HG02852 (cell line): ENCODE data around the gene GDF7.

Experiments used
- ATAC-seq: cut with Tn5 transposase; IDR thresholded peaks from one replicate; pipeline ENCODE4 v1.9.1; 2021; ENCODE audit warnings: mild to moderate bottlenecking, moderate library complexity; ENCODE audit not compliant: unreplicated experiment

Gene GDF7

DNA sequence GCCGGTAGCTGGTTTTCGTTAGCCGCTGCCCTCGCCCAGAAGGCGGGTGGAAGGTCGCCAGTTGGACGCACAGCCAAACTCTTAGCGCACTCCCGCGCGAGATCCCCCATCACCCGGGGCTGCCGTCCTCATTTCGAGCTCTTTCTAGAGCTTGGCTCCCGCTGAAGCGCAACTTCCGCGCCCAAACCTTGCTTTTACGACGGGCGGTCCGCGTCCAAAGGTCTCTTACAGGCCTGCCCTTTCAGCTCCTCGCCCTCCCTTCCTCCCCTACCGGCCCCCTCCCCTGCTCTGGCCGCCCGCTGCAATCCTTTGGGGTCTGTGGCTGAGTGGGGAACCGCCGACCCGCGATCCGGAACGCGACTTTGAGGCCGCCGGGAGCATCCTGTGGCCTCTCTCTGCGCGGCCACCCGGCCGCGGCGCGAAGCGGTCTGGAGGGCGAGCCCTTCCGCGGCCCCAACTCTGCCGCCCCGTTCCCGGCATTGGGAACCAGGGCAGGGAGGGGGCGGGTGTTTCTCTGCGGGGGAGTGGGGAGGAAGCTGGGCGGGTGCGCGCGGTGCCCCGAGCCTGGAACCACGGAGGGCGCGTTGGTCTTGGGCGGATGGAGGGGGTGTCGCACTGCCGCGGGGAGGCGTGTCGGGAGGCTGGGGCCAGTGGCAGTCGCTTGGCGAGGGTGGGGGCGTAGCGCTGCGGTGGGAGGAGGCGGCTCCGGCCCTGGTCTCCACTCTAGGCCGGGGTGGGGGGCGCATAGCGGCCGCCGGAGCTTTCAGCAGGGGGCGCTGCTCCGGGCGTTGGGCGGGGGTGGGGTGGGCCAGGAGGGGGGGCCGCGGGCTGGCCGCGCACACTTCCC, at the start of gene GDF7:
GDF7 (plus strand) TSS at position 841 of the 847 bp plus-strand sequence. CDS start 96 bp downstream, outside the sequence.
- peak; percentile 34 for ATAC-seq

DNA sequence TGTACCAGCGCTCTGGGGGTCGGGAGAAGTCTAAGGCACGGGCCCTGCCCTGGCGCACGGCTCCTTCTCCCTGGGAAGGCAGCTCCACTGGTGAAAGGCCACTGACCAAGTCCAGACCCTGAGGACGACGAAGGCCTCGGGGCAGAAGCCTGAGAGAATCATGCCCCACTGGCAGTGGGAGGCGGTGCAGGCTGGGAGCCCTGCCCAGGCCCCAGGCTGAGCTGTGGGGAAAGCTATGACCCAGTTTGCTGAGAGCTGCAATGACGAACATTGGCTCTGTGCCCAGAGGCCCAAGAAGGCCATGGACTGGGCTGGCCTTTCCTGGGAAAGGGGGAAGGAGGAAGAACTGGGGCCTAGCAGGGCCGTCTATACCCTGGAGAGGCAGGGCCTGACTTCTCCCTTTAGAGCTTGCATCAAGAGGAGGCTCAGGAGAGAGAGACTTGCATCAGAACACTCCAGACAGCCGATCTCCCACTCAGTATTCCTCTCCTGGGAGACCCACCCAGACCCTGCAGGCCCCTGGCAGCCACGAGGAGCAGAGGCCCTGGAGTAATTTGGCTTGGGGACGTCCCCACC, 49.0 kb upstream of the GDF7 start:
- ATAC-seq: no peak

GRCh38 chr2:20618468-20618885, 48.5 kb upstream of the GDF7 start:
- ATAC-seq: no peak

GRCh38 chr2:20618886-20619521, 47.9 kb upstream of the GDF7 start:
- no peak for ATAC-seq

DNA sequence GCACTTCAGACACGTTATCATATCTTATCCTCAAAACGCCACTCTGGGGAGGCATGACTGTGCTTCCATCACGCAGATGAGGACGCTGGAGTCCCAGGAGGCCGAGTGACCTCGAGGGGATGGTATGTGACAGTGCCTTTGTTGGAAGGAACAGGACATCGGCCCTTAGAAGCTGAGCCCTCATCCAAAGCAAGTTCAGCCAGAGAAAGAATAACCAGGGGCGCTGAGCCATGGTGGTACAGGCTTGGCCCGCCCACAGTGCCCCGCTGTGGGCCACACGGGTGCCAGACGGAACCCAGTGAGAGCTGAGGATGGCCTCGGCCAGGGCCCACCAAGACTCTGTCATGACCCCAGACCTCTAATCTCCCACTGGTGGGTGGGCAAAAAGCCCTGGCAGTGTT, 47.3 kb upstream of the GDF7 start:
- no peak for ATAC-seq

DNA sequence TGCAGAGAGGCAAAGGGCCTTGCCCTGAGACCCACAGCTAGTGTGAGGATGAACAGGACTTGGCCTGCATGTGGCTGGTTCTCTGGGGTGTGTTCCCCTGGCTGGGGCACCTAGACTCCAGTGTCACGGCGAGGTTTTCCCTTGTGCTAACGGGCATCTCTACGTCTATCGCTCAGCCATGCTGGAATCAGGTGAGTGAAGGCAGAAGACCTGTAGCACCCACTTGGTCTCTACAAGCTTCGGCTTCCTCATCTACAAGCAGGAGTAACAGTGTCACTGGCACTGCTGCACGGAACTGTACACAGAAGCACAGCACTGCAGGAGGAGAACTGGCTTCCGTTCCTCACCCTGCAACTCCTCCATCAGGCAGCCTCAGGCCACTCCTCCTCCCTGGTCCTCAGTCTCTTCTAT, 46.7 kb upstream of the GDF7 start:
- no peak for ATAC-seq

- ATAC-seq: no peak
Observed at GRCh38 chr2:20620696-20621365, 46.1 kb upstream of the GDF7 start.

DNA sequence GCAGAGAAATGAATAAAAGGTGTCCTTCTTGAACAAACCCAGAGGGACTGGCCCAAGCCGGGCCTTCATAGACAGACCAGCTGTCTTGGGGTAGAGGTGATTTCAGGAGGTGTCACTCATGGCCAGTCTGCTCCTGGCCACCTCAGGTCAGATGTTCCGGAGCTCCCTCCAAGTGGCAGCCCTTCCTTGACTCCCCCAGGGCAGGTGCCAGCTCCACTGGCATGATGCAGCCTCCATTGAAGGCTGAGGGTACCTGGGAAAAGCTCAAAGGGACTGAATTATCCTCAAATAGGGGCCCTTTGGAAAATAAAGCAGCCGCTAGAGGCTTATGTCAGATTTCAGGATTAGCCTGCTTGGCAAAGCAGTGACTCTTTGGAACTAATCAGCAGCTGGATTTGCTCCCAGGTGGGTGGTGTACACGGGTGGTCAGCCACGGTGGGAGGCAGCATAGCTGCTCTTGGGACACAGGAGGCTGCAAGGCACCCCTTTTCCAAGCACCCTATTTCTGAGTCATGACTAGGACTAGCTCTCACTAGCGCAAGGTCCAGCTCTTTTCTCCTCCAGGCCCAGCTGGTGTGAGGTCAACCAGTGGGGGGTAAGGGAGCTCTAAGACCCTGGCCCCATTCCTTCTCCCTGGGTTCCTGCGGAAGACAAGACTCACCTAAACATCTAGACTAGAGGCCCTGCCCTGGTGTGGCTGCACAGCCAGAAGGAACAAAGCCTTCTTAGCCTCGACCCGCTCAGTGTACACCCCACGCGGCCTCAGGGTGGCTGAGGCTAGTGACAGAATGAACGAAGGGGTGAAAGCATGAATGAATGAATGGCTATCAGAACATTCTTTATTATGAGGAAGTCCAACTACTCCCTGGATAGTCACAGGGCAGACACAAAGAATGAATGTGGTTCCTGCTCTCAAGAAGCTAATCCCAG, 45.3 kb upstream of the GDF7 start:
- ATAC-seq: no peak

DNA sequence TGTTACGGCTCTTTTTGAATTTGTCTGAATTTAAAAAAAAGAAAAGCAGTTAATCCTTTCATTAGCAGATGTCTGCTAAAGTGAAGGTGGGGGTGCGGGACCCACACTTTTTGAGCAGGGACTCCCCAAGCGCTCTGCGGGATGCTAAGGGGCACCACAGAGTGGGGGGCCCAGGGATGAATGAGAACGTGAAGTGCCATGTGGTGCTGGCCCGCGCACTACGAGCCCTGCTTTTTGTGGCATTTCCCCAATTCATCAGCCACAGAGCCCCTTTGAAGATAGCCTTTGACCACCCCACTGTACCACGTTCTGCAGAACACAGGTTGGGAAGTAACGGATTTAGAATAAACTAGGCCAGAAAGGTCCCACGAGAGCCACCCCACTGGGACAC, 44.7 kb upstream of the GDF7 start:
- no peak for ATAC-seq

DNA sequence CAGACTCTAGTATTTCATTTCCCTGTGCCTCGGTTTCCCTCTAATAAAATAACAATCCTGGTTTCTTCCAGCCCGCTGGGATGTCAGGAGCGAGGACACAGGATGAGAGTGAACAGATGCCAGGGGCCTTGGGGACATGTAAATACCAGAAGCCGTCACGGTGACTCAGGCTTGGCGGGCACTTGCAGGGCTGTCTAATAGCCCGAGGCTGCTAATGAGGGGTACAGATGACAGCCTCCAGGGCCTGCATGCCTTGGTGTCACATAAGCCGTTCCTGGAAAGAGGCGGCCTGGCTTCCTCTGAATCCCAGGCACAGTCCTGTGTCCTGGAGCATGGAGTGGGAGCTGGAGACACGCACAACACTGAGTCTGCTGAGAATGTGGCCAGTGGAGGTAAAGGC, 44.2 kb upstream of the GDF7 start:
- no peak for ATAC-seq

GRCh38 chr2:20623241-20623640, 43.7 kb upstream of the GDF7 start:
- no peak for ATAC-seq

DNA sequence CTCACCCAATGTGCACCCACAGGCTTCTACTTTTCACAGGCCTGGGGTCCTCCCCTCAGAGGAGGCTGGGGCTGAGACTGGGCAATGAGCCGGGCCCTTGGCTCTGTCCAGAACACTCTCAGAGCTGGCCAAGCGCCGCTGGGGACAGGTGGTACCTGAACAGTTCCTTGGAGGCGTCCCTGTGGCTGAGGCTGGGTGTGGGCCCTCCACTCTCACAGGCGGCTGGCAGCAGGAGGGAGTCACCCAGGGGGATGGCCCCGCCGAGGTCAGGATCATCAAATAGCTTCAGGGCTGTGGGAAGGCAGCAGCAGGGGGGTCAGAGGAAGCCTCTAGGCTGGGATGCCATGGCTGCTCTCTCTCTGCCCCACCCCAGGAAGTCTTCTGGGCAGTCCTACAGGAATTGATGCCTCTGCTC, 43.2 kb upstream of the GDF7 start:
- no peak for ATAC-seq

DNA sequence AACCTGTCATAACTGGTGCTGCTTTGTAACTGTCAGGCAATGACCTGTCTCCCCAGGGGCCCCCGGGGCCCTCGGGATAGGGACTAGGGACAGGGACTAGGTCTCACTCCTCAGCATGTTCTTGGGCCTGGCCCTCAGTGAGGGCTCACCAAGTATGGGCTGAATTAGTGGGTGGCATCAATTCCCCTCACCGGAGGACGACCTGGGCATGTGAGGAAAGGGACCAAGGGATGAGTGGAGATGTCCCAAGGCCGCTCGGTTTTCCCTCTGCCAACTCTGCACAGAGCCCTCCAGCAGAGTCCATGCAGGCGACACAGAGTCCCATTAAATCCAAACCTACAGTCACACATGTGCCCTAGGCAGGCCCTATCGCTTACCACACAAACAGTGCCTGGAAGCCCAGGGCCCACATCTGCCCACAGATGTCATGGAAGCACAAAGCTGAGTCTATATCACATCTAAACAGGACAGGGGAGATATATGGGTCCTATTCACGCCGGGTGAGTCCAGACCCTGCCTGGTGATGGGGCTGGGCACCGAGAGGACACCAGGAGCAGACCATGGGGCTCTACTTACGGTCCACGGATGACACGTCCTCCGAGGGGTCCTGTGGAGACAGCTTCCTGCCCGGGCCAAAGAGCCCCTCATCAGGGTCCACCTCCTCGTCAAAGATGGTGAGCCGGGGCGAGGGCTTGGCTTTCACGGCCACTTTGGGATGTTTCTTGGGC, 42.6 kb upstream of the GDF7 start:
- ATAC-seq: no peak

- no peak for ATAC-seq
Observed at GRCh38 chr2:20624884-20625485, 42.0 kb upstream of the GDF7 start.

DNA sequence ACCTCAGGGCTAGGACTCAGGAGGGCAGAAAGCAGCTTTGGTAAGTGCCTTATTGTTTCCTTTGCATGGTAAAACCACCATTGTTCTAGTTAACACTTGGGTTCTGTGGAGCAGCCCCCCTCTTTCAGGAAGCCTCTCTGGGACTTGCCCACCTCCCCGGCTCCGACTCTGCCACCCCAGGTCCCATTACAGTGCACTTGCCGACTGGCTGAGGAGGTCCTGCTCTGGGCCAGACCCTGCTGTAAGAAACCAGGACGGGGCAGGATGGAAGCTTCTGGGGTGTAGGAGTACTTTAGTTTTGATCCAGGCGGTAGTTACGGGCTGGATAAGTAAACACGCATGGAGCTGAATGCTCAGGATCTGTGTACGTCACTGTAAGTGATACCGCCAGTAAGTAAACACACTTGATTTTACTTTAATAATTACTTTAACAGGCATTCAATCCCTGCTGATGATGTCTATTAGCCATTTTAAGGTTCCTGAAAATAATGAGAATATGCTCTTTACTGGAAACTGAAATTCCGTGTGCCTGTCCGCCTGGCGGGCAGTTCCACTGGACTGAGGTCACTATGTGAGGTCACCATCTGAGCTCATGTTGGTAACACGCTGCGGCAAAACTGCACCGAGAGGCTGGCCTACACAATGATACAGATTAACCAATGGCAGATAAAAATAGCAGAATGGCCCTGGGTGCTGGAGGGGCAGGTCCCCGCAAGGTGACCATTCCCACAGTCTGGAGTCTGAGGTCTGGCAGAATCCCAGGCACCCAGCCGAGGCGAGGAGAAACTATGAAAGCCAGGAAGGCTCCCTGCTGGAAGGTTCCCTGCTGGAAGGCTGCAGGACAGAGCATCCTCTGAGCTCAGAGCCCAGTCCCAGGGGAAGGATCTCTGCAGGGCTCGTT, 41.2 kb upstream of the GDF7 start:
- ATAC-seq: no peak

DNA sequence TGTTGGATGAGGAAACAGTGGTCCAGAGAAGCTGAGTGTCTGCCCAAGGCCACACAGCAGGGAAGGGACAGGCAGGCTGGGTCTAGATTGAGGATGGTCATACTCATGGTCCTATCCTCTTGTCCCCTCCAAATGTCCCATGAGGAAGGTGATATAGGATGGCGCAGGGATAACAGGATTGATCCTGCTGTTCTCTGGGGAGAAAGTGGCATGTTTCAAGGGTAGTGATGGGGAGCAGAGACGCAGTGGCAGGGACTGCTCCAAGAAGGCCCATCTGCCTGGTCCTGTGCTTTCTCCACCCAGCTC, 40.6 kb upstream of the GDF7 start:
- no peak for ATAC-seq

GRCh38 chr2:20626698-20627513, 40.0 kb upstream of the GDF7 start:
- no peak for ATAC-seq
